HepG2 (cell line): ENCODE results near the gene CISD3. TPM values are rescaled to one million over a fixed set of nuclear protein-coding genes. Genes with fewer than 3 reads are reported as not detected.

Experiments used
- ATAC-seq: fragments of 200-7000 bp; cut with Tn5 transposase; 3 replicates; pipeline ENCODE4 v1.9.1; 2020; ENCODE audit warnings: mild to moderate bottlenecking, moderate library complexity
- BruUV-seq: library from RNA; stranded (reverse); fragments of 400-500 nt; replicated peaks from 2 replicates; lab custom pipeline; 2021; lab: Mats Ljungman, UMichigan
- CTCF ChIA-PET: fragments of 300-600 bp; formaldehyde crosslinking; extraction: SDS; loops from one replicate; lab custom pipeline; 2021; ENCODE audit warnings: low total read pairs, inconsistent platforms, low intra/inter-chr PET ratio; lab: Yijun Ruan, JAX
- POLR2A ChIA-PET: fragments of 350-600 bp; sonication (Branson Sonifier 250); formaldehyde crosslinking; loops from one replicate; lab custom pipeline; 2020; ENCODE audit warnings: antibody characterized with exemption, inconsistent platforms; lab: Yijun Ruan, JAX
- DNase-seq: peaks from one replicate; pipeline ENCODE4 v3.0.0-alpha.2; 2015; ENCODE audit warnings: low spot score
- FAIRE-seq: peaks from 3 replicates; lab custom pipeline; 2011; peaks lifted over from hg19 to GRCh38; lab: Jason Lieb, UNC
- H2AFZ ChIP-seq: one replicate; pipeline ENCODE4 v1.6.1; 2011; ENCODE audit warnings: low read length, inconsistent platforms
- H3K27ac ChIP-seq: fragments of 300-600 bp; 3 replicates; pipeline ENCODE4 v1.8.0; 2011; ENCODE audit warnings: mixed run types, mild to moderate bottlenecking, mixed read lengths, low read length, inconsistent platforms; ENCODE audit not compliant: insufficient read depth; ENCODE audit errors: extremely low read length
- H3K27me3 ChIP-seq, 2 experiments: fragments of 200-600 bp in 1 of 2; 2 replicates in 1 of 2; 3 replicates in 1 of 2; pipeline versions ENCODE4 v1.6.0 to v1.8.0; 2011; ENCODE audit warnings: low read length in 2 of 2, mild to moderate bottlenecking in 2 of 2, moderate library complexity in 2 of 2, inconsistent platforms in 1 of 2; ENCODE audit not compliant: insufficient read depth in 2 of 2, control insufficient read depth in 1 of 2
- H3K36me3 ChIP-seq, 2 experiments: fragments of 200-600 bp in 1 of 2; replicated peaks in 1 of 2; 2 replicates in 1 of 2; 3 replicates in 1 of 2; pipeline versions ENCODE4 v1.5.1 to v1.8.0; 2011; ENCODE audit warnings: low read length in 2 of 2, inconsistent platforms in 1 of 2; ENCODE audit not compliant: insufficient read depth in 2 of 2, control insufficient read depth in 1 of 2
- H3K4me1 ChIP-seq: 2 replicates; pipeline ENCODE4 v1.5.1; 2012; ENCODE audit warnings: low read length, inconsistent platforms; ENCODE audit not compliant: insufficient read depth
- H3K4me2 ChIP-seq: 2 replicates; pipeline ENCODE4 v1.6.0; 2011; ENCODE audit warnings: low read depth, low read length, inconsistent platforms
- H3K4me3 ChIP-seq, 3 experiments: fragments of 200-600 bp in 1 of 3; sonication (generic), shearing (Covaris generic) in 1 of 3; replicated peaks in 1 of 3; 2 replicates each; pipeline ENCODE4 v1.5.1; 2011 to 2016; ENCODE audit warnings: low read length in 3 of 3, inconsistent platforms in 2 of 3, low read depth in 2 of 3, mild to moderate bottlenecking in 2 of 3, control low read depth in 1 of 3, mixed read lengths in 1 of 3; ENCODE audit not compliant: insufficient read depth in 1 of 3
- H3K79me2 ChIP-seq: one replicate; pipeline ENCODE4 v1.6.1; 2011; ENCODE audit warnings: low read length, inconsistent platforms; ENCODE audit not compliant: insufficient read depth
- H3K9ac ChIP-seq: 2 replicates; pipeline ENCODE4 v1.6.0; 2011; ENCODE audit warnings: mild to moderate bottlenecking, low read depth, low read length, inconsistent platforms; ENCODE audit not compliant: insufficient read depth
- H3K9me3 ChIP-seq: 2 replicates; pipeline ENCODE4 v1.5.1; 2012; ENCODE audit warnings: mild to moderate bottlenecking, low read length
- H4K20me1 ChIP-seq: 2 replicates; pipeline ENCODE4 v1.6.0; 2011; ENCODE audit warnings: inconsistent platforms, mild to moderate bottlenecking, low read length, moderate library complexity; ENCODE audit not compliant: insufficient read depth
- AGO2 ChIP-seq: fragments of 200-400 bp; formaldehyde crosslinking; optimal IDR thresholded peaks from 2 replicates; pipeline ENCODE3; 2017; ENCODE audit warnings: mild to moderate bottlenecking, low read depth, low read length, moderate library complexity
- FOXA1 ChIP-seq, 2 experiments: fragments of 450-650 bp in 1 of 2; sonication (generic) in 1 of 2; formaldehyde crosslinking in 1 of 2; IDR thresholded peaks; 2 replicates each; pipeline versions ENCODE4 v1.4.0 to v1.6.1; 2016 to 2020; ENCODE audit warnings: missing genetic modification reagents in 1 of 2
- ISX ChIP-seq: sonication (generic); formaldehyde crosslinking; conservative IDR thresholded peaks from 2 replicates; pipeline ENCODE4 v1.5.0; 2020; ENCODE audit warnings: missing genetic modification reagents
- NFIB ChIP-seq: sonication (generic); formaldehyde crosslinking; IDR thresholded peaks from 2 replicates; pipeline ENCODE4 v1.9.0; 2021; ENCODE audit warnings: missing genetic modification reagents, mild to moderate bottlenecking, borderline replicate concordance
- PCBP1 ChIP-seq: fragments of 200-400 bp; formaldehyde crosslinking; IDR thresholded peaks from 2 replicates; pipeline ENCODE4 v1.6.1; 2017; ENCODE audit warnings: mild to moderate bottlenecking, low read depth, low read length, borderline replicate concordance
- POLR2A ChIP-seq, 2 experiments: IDR thresholded peaks; 2 replicates each; pipeline ENCODE4 v1.6.1; 2011; ENCODE audit warnings: low read depth in 2 of 2, low read length in 2 of 2, mild to moderate bottlenecking in 1 of 2, moderate library complexity in 1 of 2; ENCODE audit not compliant: insufficient read depth in 1 of 2
- RBFOX2 ChIP-seq: fragments of 200-400 bp; formaldehyde crosslinking; IDR thresholded peaks from 2 replicates; pipeline ENCODE4 v1.6.1; 2017; ENCODE audit warnings: low read depth, mild to moderate bottlenecking, low read length
- RFXANK ChIP-seq: IDR thresholded peaks from 2 replicates; pipeline ENCODE4 v1.6.1; 2016
- SNRNP70 ChIP-seq: fragments of 200-400 bp; formaldehyde crosslinking; IDR thresholded peaks from 2 replicates; pipeline ENCODE4 v1.6.1; 2017; ENCODE audit warnings: mild to moderate bottlenecking, low read depth, low read length, moderate library complexity
- TEAD3 ChIP-seq: optimal IDR thresholded peaks from 2 replicates; pipeline ENCODE3; 2016; ENCODE audit warnings: borderline replicate concordance
- YY1 ChIP-seq: IDR thresholded peaks from 2 replicates; pipeline ENCODE4 v1.6.1; 2011; ENCODE audit warnings: low read length, low read depth, moderate library complexity, mild to moderate bottlenecking; ENCODE audit not compliant: insufficient read depth, insufficient replicate concordance
- ZFY ChIP-seq: sonication (generic); formaldehyde crosslinking; IDR thresholded peaks from 2 replicates; pipeline ENCODE4 v1.4.0; 2020; ENCODE audit warnings: missing genetic modification reagents
- ZNF441 ChIP-seq: sonication (generic); formaldehyde crosslinking; IDR thresholded peaks from 2 replicates; pipeline ENCODE4 v1.7.0; 2021; ENCODE audit warnings: missing genetic modification reagents, borderline replicate concordance
- ZNF883 ChIP-seq: sonication (generic); formaldehyde crosslinking; IDR thresholded peaks from 2 replicates; pipeline ENCODE4 v1.5.1; 2020; ENCODE audit warnings: mild to moderate bottlenecking, missing genetic modification reagents; ENCODE audit errors: not compliant biosample characterization
- WGBS: methylation state at CpG from one replicate; pipeline ENCODE4 v1.1.6; 2017; ENCODE audit warnings: low lambda C conversion rate; 5-methylcytosine and 5-hydroxymethylcytosine counted together
- in situ Hi-C: cut with HindIII; loops from 2 replicates; pipeline ENCODE4 v1.10.0; 2017; ENCODE audit warnings: low pct_unique_long_range_greater_than_20kb; ENCODE audit not compliant: extremely low pct_ligation_motif_present
- intact Hi-C: fragments of 100-400 bp; cut with micrococcal nuclease; formaldehyde crosslinking; loops from one replicate; pipeline ENCODE4 v1.10.0; 2022; ENCODE audit not compliant: unreplicated experiment
- polyA plus RNA-seq, 8 experiments: library from polyadenylated mRNA; depleted of rRNA in 3 of 8; stranded (reverse) in 7 of 8; unstranded in 1 of 8; fragments of >200 nt; fragmentation: Illumina TruSeq in 4 of 8; extraction: Trizol in 4 of 8; gene quantifications; 2 replicates each; pipeline versions ENCODE4 v1.2.1 to v1.2.3, GENCODE V29; 2011 to 2016; ENCODE audit warnings: low read depth in 4 of 8, missing spikeins in 1 of 8, mixed read lengths in 1 of 8; ENCODE audit not compliant: insufficient read depth in 1 of 8
- total RNA-seq, 5 experiments: library from RNA; depleted of rRNA; stranded (reverse); fragments of >200 nt; fragmentation: Illumina TruSeq; extraction: Trizol; gene quantifications; 2 replicates each; pipeline ENCODE4 v1.2.3, GENCODE V29; 2016; ENCODE audit warnings: low read depth in 1 of 5
- TF ChIP-seq, protein P1 (sequence below): sonication (generic); formaldehyde crosslinking; IDR thresholded peaks from 2 replicates; pipeline ENCODE4 v1.5.1; 2020; ENCODE audit warnings: missing genetic modification reagents, mild to moderate bottlenecking, borderline replicate concordance
- TF ChIP-seq, protein P2 (sequence below): sonication (generic); formaldehyde crosslinking; IDR thresholded peaks from 2 replicates; pipeline ENCODE4 v1.4.0; 2020; ENCODE audit warnings: mild to moderate bottlenecking, missing genetic modification reagents
- TF ChIP-seq, protein P3 (sequence below): sonication (generic); formaldehyde crosslinking; IDR thresholded peaks from 2 replicates; pipeline ENCODE4 v1.8.0; 2023; ENCODE audit warnings: mild to moderate bottlenecking, missing genetic modification reagents
- TF ChIP-seq, protein P4 (sequence below): sonication (generic); formaldehyde crosslinking; conservative IDR thresholded peaks from 2 replicates; pipeline ENCODE4 v1.8.0; 2022; ENCODE audit warnings: missing genetic modification reagents
- TF ChIP-seq, protein P5 (sequence below): sonication (generic); formaldehyde crosslinking; IDR thresholded peaks from 2 replicates; pipeline ENCODE4 v1.5.1; 2020; ENCODE audit warnings: missing genetic modification reagents, mild to moderate bottlenecking, borderline replicate concordance

The CISD3 gene
- total and polyA plus RNA-seq, 2 of the 13 experiments (the other 11 are each of a cell fraction or from before 2014, with no cell fraction given) = 30.0 to 34.1 TPM

DNA sequence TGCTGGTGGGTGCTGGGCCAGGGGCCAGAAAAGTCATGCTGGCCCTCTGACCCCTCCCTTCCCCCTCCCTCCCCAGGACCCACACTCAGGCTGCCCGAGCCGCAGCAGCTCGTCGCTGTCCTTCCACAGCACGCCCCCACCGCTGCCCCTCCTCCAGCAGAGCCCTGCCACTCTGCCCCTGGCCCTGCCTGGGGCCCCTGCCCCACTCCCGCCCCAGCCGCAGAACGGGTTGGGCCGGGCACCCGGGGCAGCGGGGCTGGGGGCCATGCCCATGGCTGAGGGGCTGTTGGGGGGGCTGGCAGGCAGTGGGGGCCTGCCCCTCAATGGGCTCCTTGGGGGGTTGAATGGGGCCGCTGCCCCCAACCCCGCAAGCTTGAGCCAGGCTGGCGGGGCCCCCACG, 8.3 kb upstream of the CISD3 start:
- no peak overlapping the region for H2AFZ ChIP-seq
- in situ Hi-C loops (no loop called here), intact Hi-C loops (loop anchor here (5.0 kb wide), 1 partner anchor 375 kb away; no protein-coding TSS in a partner anchor)
- no peaks in the 10 kb centered on the region for H3K27me3 ChIP-seq
- DNase-seq (no peak), FAIRE-seq (no peak), ATAC-seq (no peak)
- H4K20me1 ChIP-seq = no peaks in the 10 kb centered on the region
- H3K9me3 ChIP-seq = no peaks in the 10 kb centered on the region
- TF ChIP-seq ISX (CRISPR knock-in tag) (no peak), AGO2 (peak; percentile 68), SNRNP70 (no peak), POLR2A (IDR thresholded peaks at IDR 0.05; ENCODE audit: insufficient read depth in 1 of 2, low read depth in 2 of 2, low read length in 2 of 2) (no peak), PCBP1 (peak; percentile 40; the same call in 1 of the 2 replicates), YY1 (no peak), ZNF441 (CRISPR knock-in tag) (no peak), FOXA1 (IDR thresholded peaks at IDR 0.05) (no peak), FOXA1 (CRISPR knock-in tag; IDR thresholded peaks at IDR 0.05) (no peak), TEAD3 (CRISPR knock-in tag) (no peak), ZNF883 (no peak), ZFY (CRISPR knock-in tag) (no peak), RBFOX2 (peak; percentile 52; the same call in 1 of the 2 replicates), RFXANK (CRISPR knock-in tag) (no peak), NFIB (CRISPR knock-in tag) (no peak)
- TF ChIP-seq, protein P1, sequence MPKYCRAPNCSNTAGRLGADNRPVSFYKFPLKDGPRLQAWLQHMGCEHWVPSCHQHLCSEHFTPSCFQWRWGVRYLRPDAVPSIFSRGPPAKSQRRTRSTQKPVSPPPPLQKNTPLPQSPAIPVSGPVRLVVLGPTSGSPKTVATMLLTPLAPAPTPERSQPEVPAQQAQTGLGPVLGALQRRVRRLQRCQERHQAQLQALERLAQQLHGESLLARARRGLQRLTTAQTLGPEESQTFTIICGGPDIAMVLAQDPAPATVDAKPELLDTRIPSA (CRISPR knock-in tag) = no peak
- TF ChIP-seq, protein P2, sequence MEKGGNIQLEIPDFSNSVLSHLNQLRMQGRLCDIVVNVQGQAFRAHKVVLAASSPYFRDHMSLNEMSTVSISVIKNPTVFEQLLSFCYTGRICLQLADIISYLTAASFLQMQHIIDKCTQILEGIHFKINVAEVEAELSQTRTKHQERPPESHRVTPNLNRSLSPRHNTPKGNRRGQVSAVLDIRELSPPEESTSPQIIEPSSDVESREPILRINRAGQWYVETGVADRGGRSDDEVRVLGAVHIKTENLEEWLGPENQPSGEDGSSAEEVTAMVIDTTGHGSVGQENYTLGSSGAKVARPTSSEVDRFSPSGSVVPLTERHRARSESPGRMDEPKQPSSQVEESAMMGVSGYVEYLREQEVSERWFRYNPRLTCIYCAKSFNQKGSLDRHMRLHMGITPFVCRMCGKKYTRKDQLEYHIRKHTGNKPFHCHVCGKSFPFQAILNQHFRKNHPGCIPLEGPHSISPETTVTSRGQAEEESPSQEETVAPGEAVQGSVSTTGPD = no peak
- TF ChIP-seq, protein P3, sequence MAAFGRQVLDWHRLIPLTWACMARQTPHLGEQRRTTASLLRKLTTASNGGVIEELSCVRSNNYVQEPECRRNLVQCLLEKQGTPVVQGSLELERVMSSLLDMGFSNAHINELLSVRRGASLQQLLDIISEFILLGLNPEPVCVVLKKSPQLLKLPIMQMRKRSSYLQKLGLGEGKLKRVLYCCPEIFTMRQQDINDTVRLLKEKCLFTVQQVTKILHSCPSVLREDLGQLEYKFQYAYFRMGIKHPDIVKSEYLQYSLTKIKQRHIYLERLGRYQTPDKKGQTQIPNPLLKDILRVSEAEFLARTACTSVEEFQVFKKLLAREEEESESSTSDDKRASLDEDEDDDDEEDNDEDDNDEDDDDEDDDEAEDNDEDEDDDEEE (CRISPR knock-in tag) = no peak
- TF ChIP-seq, protein P4, sequence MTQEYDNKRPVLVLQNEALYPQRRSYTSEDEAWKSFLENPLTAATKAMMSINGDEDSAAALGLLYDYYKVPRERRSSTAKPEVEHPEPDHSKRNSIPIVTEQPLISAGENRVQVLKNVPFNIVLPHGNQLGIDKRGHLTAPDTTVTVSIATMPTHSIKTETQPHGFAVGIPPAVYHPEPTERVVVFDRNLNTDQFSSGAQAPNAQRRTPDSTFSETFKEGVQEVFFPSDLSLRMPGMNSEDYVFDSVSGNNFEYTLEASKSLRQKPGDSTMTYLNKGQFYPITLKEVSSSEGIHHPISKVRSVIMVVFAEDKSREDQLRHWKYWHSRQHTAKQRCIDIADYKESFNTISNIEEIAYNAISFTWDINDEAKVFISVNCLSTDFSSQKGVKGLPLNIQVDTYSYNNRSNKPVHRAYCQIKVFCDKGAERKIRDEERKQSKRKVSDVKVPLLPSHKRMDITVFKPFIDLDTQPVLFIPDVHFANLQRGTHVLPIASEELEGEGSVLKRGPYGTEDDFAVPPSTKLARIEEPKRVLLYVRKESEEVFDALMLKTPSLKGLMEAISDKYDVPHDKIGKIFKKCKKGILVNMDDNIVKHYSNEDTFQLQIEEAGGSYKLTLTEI = no peak
- TF ChIP-seq, protein P5, sequence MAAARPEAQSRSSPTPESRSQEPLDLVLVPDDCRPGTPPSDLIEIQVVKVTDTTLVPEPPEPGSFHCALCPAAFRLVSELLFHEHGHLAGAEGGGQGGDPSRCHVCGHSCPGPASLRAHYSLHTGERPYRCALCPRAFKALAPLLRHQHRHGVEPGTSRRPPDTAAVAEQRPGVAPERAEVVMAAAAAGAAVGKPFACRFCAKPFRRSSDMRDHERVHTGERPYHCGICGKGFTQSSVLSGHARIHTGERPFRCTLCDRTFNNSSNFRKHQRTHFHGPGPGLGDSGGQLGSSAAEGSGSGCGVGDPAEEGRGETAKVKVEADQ (CRISPR knock-in tag) = no peak
- H3K4me3 ChIP-seq = no peak overlapping the region
- no TSS peak for BruUV-seq
- 99% methylated on average over 12 of the region's 16 CpGs for WGBS
- H3K79me2 ChIP-seq = no peaks in the 10 kb centered on the region
- no peak overlapping the region for H3K9ac ChIP-seq
- peaks cover 36 to 58% of the 10 kb centered on the region in 2 experiments for H3K36me3 ChIP-seq
- H3K4me2 ChIP-seq = no peak overlapping the region
- H3K4me1 ChIP-seq = peaks cover 37% of the 10 kb centered on the region
- POLR2A ChIA-PET = interaction anchor here (1.1 to 5.5 kb wide), 3 partner anchors 9 to 20 kb away, joined by 3 to 38 read pairs (median 13); partner anchors contain the start of gene MLLT6
- CTCF ChIA-PET = no interaction called here
- H3K27ac ChIP-seq = no peak overlapping the region
